ENCODE measurements around the gene DUSP1.

DNA sequence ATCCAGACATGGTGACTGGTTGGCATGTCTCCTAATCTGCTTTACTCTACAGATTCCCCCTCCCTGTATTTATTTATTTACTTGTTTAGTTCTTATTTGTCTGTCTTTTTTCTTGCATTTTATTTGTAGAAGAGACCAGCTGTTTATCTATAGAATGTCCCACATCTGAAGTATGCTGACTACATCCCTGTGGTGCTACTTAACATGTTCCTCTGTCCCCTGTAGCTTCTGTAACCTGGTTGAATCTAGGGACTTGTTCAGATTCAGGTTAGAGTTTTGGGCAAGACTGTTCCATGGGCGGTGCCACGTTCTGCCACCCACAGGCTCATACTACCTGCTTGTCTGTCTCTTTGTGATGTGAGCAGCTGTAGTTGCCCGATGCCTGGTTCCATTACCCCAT is 23.5 kb downstream of the DUSP1 start:
- TF ChIP-seq, protein P1, sequence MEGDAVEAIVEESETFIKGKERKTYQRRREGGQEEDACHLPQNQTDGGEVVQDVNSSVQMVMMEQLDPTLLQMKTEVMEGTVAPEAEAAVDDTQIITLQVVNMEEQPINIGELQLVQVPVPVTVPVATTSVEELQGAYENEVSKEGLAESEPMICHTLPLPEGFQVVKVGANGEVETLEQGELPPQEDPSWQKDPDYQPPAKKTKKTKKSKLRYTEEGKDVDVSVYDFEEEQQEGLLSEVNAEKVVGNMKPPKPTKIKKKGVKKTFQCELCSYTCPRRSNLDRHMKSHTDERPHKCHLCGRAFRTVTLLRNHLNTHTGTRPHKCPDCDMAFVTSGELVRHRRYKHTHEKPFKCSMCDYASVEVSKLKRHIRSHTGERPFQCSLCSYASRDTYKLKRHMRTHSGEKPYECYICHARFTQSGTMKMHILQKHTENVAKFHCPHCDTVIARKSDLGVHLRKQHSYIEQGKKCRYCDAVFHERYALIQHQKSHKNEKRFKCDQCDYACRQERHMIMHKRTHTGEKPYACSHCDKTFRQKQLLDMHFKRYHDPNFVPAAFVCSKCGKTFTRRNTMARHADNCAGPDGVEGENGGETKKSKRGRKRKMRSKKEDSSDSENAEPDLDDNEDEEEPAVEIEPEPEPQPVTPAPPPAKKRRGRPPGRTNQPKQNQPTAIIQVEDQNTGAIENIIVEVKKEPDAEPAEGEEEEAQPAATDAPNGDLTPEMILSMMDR (IDR thresholded peaks at IDR 0.05; ENCODE audit: poor library complexity), result no peak
- no peak for TF ChIP-seq EZH2 (IDR thresholded peaks at IDR 0.05; ENCODE audit: borderline replicate concordance)

Data from hepatocyte (in vitro differentiated cells).